K562 (cell line): ENCODE measurements around the gene DEDD.

ENCODE experiments used
- ASH1L ChIP-seq: fragments of 450-650 bp; IDR thresholded peaks from 2 replicates; pipeline ENCODE4 v1.6.1; 2018; ENCODE audit warnings: borderline replicate concordance, mild to moderate bottlenecking, low read depth; ENCODE audit not compliant: partially characterized antibody
- CBX2 ChIP-seq: fragments of 200-600 bp; sonication (generic); IDR thresholded peaks from one replicate; pipeline ENCODE4 v1.6.1; 2012; ENCODE audit warnings: mild to moderate bottlenecking, low read length, inconsistent platforms; ENCODE audit not compliant: insufficient read depth, poor library complexity, severe bottlenecking
- CCAR2 ChIP-seq: fragments of 200-400 bp; formaldehyde crosslinking; IDR thresholded peaks from 2 replicates; pipeline ENCODE4 v1.6.1; 2017; ENCODE audit warnings: mild to moderate bottlenecking, low read depth, low read length
- ESRRB ChIP-seq: fragments of 250-450 bp; sonication (Bioruptor Pico); IDR thresholded peaks from 2 replicates; pipeline ENCODE4 v1.5.0; 2020; ENCODE audit warnings: mild to moderate bottlenecking, moderate library complexity, borderline replicate concordance
- SAFB2 ChIP-seq: fragments of 200-400 bp; formaldehyde crosslinking; IDR thresholded peaks from 2 replicates; pipeline ENCODE4 v1.6.1; 2018; ENCODE audit warnings: borderline replicate concordance, low read length, low read depth, moderate library complexity; ENCODE audit not compliant: severe bottlenecking
- USF1 ChIP-seq: sonication (generic); formaldehyde crosslinking; IDR thresholded peaks from 2 replicates; pipeline ENCODE4 v1.9.0; 2022; ENCODE audit warnings: mild to moderate bottlenecking, missing genetic modification reagents

GRCh38 chr1:161153682-161154337, 21.3 kb upstream of the DEDD start, which contains the start of gene UFC1:
- peak; percentile 85 for TF ChIP-seq ASH1L
- no peak for TF ChIP-seq CBX2
- TF ChIP-seq CCAR2, result no peak
- peak; percentile 41; the same call in 1 of the 2 replicates for TF ChIP-seq USF1 (CRISPR knock-in tag)
- TF ChIP-seq SAFB2, result no peak
- no peak for TF ChIP-seq ESRRB (CRISPR knock-in tag)
